Ascending aorta (tissue), 2 donors: ENCODE data around the gene RALGPS2. TPM values are rescaled to one million over a fixed set of nuclear protein-coding genes. Genes with fewer than 3 reads are reported as not detected.

ENCODE experiments used
- DNase-seq, 2 donors: peaks; one replicate each; pipeline ENCODE4 v3.0.0-alpha.2; 2019; ENCODE audit warnings: low spot score in 2 of 2
- H3K27ac ChIP-seq, 2 donors: fragments of 200-600 bp; sonication (generic); one replicate each; pipeline ENCODE4 v1.5.1; 2016 to 2017; ENCODE audit warnings: mild to moderate bottlenecking in 1 of 2
- H3K27me3 ChIP-seq: fragments of 200-600 bp; sonication (generic); one replicate; pipeline ENCODE4 v1.5.1; 2017
- H3K36me3 ChIP-seq, 2 donors: fragments of 200-600 bp; sonication (generic); one replicate each; pipeline ENCODE4 v1.5.1; 2016
- H3K4me1 ChIP-seq, 2 donors: fragments of 200-600 bp; sonication (generic); one replicate each; pipeline ENCODE4 v1.5.1; 2016 to 2017; ENCODE audit warnings: mild to moderate bottlenecking in 1 of 2
- H3K4me3 ChIP-seq, 2 donors: fragments of 200-600 bp; sonication (generic); one replicate each; pipeline ENCODE4 v1.5.1; 2016 to 2017; ENCODE audit warnings: mild to moderate bottlenecking in 1 of 2
- H3K9me3 ChIP-seq, 2 donors: fragments of 200-600 bp; sonication (generic); one replicate each; pipeline ENCODE4 v1.5.1; 2016
- CTCF ChIP-seq, 3 experiments: fragments of 200-600 bp in 2 of 3; fragments of 450-650 bp in 1 of 3; sonication (generic) in 2 of 3; IDR thresholded peaks; one replicate each; pipeline ENCODE4 v1.5.1; 2016 to 2019; ENCODE audit warnings: antibody characterized with exemption in 3 of 3, mild to moderate bottlenecking in 1 of 3, moderate library complexity in 1 of 3
- intact Hi-C: fragments of 100-400 bp; cut with DNase I; formaldehyde crosslinking; loops from one replicate; pipeline ENCODE4 v1.15.1; 2023
- total RNA-seq: library from RNA; depleted of rRNA; stranded (reverse); fragments of >200 nt; gene quantifications from one replicate; pipeline ENCODE4 v1.1.0, GENCODE V29; 2016

The RALGPS2 gene
- total RNA-seq, 1 donor from 2014 or later, result 2.2 TPM

- H3K4me3 ChIP-seq, result no peak overlapping the region
- intact Hi-C loops, result no loop called here
- H3K9me3 ChIP-seq, result no peaks in the 10 kb centered on the region
- H3K27me3 ChIP-seq, result no peaks in the 10 kb centered on the region
- no peaks in the 10 kb centered on the region for H3K4me1 ChIP-seq
- no peak overlapping the region for H3K27ac ChIP-seq
- DNase-seq, result no peak
- no peak for TF ChIP-seq CTCF (IDR thresholded peaks at IDR 0.05)
- H3K36me3 ChIP-seq, result no peaks in the 10 kb centered on the region
Observed at GRCh38 chr1:178899402-178899801, 174.4 kb downstream of the RALGPS2 start.

GRCh38 chr1:178901482-178902125, 176.6 kb downstream of the RALGPS2 start:
- no peak for DNase-seq
- no peaks in the 10 kb centered on the region for H3K27me3 ChIP-seq
- no peaks in the 10 kb centered on the region for H3K36me3 ChIP-seq
- no peaks in the 10 kb centered on the region for H3K4me1 ChIP-seq
- H3K4me3 ChIP-seq, result no peak overlapping the region
- no peak for TF ChIP-seq CTCF (IDR thresholded peaks at IDR 0.05)
- intact Hi-C loops, result no loop called here
- H3K9me3 ChIP-seq, result no peaks in the 10 kb centered on the region
- no peak overlapping the region for H3K27ac ChIP-seq

GRCh38 chr1:178908358-178908757, 183.3 kb downstream of the RALGPS2 start:
- H3K9me3 ChIP-seq, result no peaks in the 10 kb centered on the region
- intact Hi-C loops, result no loop called here
- no peaks in the 10 kb centered on the region for H3K36me3 ChIP-seq
- H3K27me3 ChIP-seq, result no peaks in the 10 kb centered on the region
- H3K27ac ChIP-seq, result no peak overlapping the region
- H3K4me1 ChIP-seq, result no peaks in the 10 kb centered on the region
- no peak overlapping the region for H3K4me3 ChIP-seq
- DNase-seq, result no peak
- no peak for TF ChIP-seq CTCF (IDR thresholded peaks at IDR 0.05)

GRCh38 chr1:178910023-178910422, 185.0 kb downstream of the RALGPS2 start:
- Histone ChIP-seq H3K27ac (no peak overlapping the region), H3K27me3 (no peaks in the 10 kb centered on the region), H3K4me1 (no peaks in the 10 kb centered on the region), H3K4me3 (no peak overlapping the region), H3K36me3 (no peaks in the 10 kb centered on the region), H3K9me3 (no peaks in the 10 kb centered on the region)
- no peak for DNase-seq
- intact Hi-C loops, result no loop called here
- no peak for TF ChIP-seq CTCF (IDR thresholded peaks at IDR 0.05)

GRCh38 chr1:178912597-178912996, 187.6 kb downstream of the RALGPS2 start:
- H3K27me3 ChIP-seq, result no peaks in the 10 kb centered on the region
- H3K4me1 ChIP-seq, result no peaks in the 10 kb centered on the region
- intact Hi-C loops, result no loop called here
- no peak for DNase-seq
- TF ChIP-seq CTCF (IDR thresholded peaks at IDR 0.05), result no peak
- H3K9me3 ChIP-seq, result no peaks in the 10 kb centered on the region
- no peak overlapping the region for H3K27ac ChIP-seq
- H3K4me3 ChIP-seq, result no peak overlapping the region
- no peaks in the 10 kb centered on the region for H3K36me3 ChIP-seq
